HL-60/S4 (cell line): ENCODE results near the gene GPR183.
"Not testable (repeated sequence)": the region's sequence is repeated elsewhere in the genome, so short reads cannot be mapped to it uniquely, and the experiment has no call there.

ENCODE experiments used
- in situ Hi-C: fragments of 300-500 bp; cut with MboI; formaldehyde crosslinking; loops from 2 replicates; pipeline ENCODE4 v1.14.3; 2022; ENCODE audit warnings: low sequenced_read_pairs

The GPR183 gene

DNA sequence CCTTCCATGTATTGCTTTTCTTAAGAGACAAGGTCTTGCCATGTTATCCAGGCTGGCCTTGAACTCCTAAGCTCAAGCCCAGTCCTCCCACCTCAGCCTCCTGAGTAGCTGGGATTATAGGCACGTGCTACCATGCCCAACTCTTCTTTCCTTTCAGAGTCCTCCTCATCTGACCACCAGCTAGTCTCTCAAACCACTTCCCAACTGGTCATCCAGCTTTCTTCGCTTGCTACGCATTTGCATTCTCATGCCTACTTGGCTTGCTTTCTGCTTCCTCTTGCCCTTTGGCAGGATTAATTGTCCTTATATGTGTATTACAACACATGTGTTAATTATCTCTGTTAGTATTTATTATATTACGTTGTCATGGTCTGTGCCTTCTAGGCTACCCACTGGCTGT is 55.3 kb downstream of the GPR183 start:
- in situ Hi-C loops = no loop called here

- in situ Hi-C loops = no loop called here
Measured at GRCh38 chr13:99250982-99251825, 56.0 kb downstream of the GPR183 start.

- in situ Hi-C loops = not testable (repeated sequence)
Measured at GRCh38 chr13:99249606-99250005, 57.6 kb downstream of the GPR183 start.

DNA sequence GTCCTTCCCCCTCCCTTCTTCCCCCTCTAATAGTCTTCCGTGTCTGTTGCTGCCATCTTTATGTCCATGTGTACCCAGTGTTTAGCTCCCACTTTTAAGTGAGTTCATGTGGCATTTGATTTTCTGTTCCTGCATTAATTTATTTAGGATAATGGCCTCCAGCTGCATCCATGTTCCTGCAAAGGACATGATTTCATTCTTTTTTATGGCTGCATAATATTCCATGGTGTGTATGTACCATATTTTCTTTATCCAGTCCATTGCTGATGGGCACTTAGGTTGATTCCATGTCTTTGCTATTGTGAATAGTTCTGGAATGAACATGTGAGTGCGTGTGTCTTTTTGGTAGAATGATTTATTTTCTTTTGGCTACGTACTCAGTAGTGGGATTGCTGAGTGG is 58.0 kb downstream of the GPR183 start:
- in situ Hi-C loops = not testable (repeated sequence)

- in situ Hi-C loops = no loop called here
Measured at GRCh38 chr13:99246100-99246499, 61.1 kb downstream of the GPR183 start.
